Loucy (cell line): ENCODE results near the gene C1QTNF4.

Source experiments
- EZH2phosphoT487 ChIP-seq: fragments of 200-600 bp; IDR thresholded peaks from 2 replicates; pipeline ENCODE4 v1.6.1; 2018; ENCODE audit warnings: antibody characterized with exemption, mild to moderate bottlenecking, moderate library complexity, borderline replicate concordance
- TF ChIP-seq, protein P1 (sequence below): fragments of 200-600 bp; sonication (generic); conservative IDR thresholded peaks from 2 replicates; pipeline ENCODE4 v1.5.1; 2014; ENCODE audit warnings: mild to moderate bottlenecking, antibody characterized with exemption, low read length

GRCh38 chr11:47607380-47607779 lies 13.2 kb upstream of the C1QTNF4 start:
- TF ChIP-seq, protein P1, sequence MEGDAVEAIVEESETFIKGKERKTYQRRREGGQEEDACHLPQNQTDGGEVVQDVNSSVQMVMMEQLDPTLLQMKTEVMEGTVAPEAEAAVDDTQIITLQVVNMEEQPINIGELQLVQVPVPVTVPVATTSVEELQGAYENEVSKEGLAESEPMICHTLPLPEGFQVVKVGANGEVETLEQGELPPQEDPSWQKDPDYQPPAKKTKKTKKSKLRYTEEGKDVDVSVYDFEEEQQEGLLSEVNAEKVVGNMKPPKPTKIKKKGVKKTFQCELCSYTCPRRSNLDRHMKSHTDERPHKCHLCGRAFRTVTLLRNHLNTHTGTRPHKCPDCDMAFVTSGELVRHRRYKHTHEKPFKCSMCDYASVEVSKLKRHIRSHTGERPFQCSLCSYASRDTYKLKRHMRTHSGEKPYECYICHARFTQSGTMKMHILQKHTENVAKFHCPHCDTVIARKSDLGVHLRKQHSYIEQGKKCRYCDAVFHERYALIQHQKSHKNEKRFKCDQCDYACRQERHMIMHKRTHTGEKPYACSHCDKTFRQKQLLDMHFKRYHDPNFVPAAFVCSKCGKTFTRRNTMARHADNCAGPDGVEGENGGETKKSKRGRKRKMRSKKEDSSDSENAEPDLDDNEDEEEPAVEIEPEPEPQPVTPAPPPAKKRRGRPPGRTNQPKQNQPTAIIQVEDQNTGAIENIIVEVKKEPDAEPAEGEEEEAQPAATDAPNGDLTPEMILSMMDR: no peak
- no peak for TF ChIP-seq EZH2phosphoT487
